Hepatocyte (in vitro differentiated cells): ENCODE results near the gene C1orf122.

ENCODE experiments used
- CTCF ChIP-seq: fragments of 200-600 bp; sonication (generic); IDR thresholded peaks from 2 replicates; pipeline ENCODE4 v1.5.1; 2016; ENCODE audit warnings: antibody characterized with exemption, mild to moderate bottlenecking; ENCODE audit not compliant: poor library complexity
- EZH2 ChIP-seq: fragments of 200-600 bp; sonication (generic); IDR thresholded peaks from 2 replicates; pipeline ENCODE4 v1.6.1; 2016; ENCODE audit warnings: antibody characterized with exemption, mild to moderate bottlenecking, borderline replicate concordance

GRCh38 chr1:37765916-37766664 is 41.5 kb upstream of the C1orf122 start:
- TF ChIP-seq EZH2 (peak; percentile 31), CTCF (no peak)
